ENCODE measurements around the gene ZNF362.

Gene ZNF362

GRCh38 chr1:33349778-33350610 lies 93.7 kb downstream of the ZNF362 start:
- peak; percentile 79 for DNase-seq
